ENCODE results near the gene SYT6.

GRCh38 chr1:114152089-114152507 is 1.6 kb downstream of the SYT6 start:
- TF ChIP-seq, protein P1, sequence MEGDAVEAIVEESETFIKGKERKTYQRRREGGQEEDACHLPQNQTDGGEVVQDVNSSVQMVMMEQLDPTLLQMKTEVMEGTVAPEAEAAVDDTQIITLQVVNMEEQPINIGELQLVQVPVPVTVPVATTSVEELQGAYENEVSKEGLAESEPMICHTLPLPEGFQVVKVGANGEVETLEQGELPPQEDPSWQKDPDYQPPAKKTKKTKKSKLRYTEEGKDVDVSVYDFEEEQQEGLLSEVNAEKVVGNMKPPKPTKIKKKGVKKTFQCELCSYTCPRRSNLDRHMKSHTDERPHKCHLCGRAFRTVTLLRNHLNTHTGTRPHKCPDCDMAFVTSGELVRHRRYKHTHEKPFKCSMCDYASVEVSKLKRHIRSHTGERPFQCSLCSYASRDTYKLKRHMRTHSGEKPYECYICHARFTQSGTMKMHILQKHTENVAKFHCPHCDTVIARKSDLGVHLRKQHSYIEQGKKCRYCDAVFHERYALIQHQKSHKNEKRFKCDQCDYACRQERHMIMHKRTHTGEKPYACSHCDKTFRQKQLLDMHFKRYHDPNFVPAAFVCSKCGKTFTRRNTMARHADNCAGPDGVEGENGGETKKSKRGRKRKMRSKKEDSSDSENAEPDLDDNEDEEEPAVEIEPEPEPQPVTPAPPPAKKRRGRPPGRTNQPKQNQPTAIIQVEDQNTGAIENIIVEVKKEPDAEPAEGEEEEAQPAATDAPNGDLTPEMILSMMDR (CRISPR knock-in tag; IDR thresholded peaks at IDR 0.05): no peak
- TF ChIP-seq RELA (CRISPR knock-in tag; IDR thresholded peaks at IDR 0.05) (no peak), ZNF34 (CRISPR knock-in tag; IDR thresholded peaks at IDR 0.05; ENCODE audit: borderline replicate concordance) (no peak), ZNF768 (CRISPR knock-in tag; IDR thresholded peaks at IDR 0.05) (no peak), E2F5 (CRISPR knock-in tag; conservative IDR thresholded peaks at IDR 0.05) (no peak), RFX1 (IDR thresholded peaks at IDR 0.05) (no peak), HCFC1 (IDR thresholded peaks at IDR 0.05; ENCODE audit: low read depth, low read length) (no peak), SOX6 (IDR thresholded peaks at IDR 0.05) (no peak), SOX6 (CRISPR knock-in tag; IDR thresholded peaks at IDR 0.05) (no peak), CEBPB (IDR thresholded peaks at IDR 0.05; ENCODE audit: borderline replicate concordance, low read depth, low read length) (no peak), ZNF777 (CRISPR knock-in tag; IDR thresholded peaks at IDR 0.05) (no peak), TEAD3 (CRISPR knock-in tag; optimal IDR thresholded peaks at IDR 0.05; ENCODE audit: borderline replicate concordance) (no peak)
- TF ChIP-seq, protein P2, sequence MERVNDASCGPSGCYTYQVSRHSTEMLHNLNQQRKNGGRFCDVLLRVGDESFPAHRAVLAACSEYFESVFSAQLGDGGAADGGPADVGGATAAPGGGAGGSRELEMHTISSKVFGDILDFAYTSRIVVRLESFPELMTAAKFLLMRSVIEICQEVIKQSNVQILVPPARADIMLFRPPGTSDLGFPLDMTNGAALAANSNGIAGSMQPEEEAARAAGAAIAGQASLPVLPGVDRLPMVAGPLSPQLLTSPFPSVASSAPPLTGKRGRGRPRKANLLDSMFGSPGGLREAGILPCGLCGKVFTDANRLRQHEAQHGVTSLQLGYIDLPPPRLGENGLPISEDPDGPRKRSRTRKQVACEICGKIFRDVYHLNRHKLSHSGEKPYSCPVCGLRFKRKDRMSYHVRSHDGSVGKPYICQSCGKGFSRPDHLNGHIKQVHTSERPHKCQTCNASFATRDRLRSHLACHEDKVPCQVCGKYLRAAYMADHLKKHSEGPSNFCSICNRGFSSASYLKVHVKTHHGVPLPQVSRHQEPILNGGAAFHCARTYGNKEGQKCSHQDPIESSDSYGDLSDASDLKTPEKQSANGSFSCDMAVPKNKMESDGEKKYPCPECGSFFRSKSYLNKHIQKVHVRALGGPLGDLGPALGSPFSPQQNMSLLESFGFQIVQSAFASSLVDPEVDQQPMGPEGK (CRISPR knock-in tag; IDR thresholded peaks at IDR 0.05): no peak

Measured in HepG2 (cell line).